Testis (tissue), 3 donors: ENCODE measurements around the gene STAC3. TPM values are rescaled to one million over a fixed set of nuclear protein-coding genes. Genes with fewer than 3 reads are reported as not detected.

ENCODE experiments used
- DNase-seq: peaks from one replicate; pipeline ENCODE4 v3.0.0-alpha.2; 2019
- H3K27ac ChIP-seq, 2 donors: fragments of 200-600 bp; sonication (generic); one replicate each; pipeline ENCODE4 v1.5.1; 2019
- H3K27me3 ChIP-seq: fragments of 200-600 bp; sonication (generic); one replicate; pipeline ENCODE4 v1.5.1; 2019
- H3K36me3 ChIP-seq: fragments of 200-600 bp; sonication (generic); one replicate; pipeline ENCODE4 v1.5.1; 2017; ENCODE audit warnings: low read depth; ENCODE audit errors: missing control alignments
- H3K4me1 ChIP-seq: fragments of 200-600 bp; sonication (generic); one replicate; pipeline ENCODE4 v1.5.1; 2019
- H3K4me3 ChIP-seq, 2 donors: fragments of 200-600 bp; sonication (generic); one replicate each; pipeline ENCODE4 v1.5.1; 2017 to 2019
- H3K9me3 ChIP-seq: fragments of 200-600 bp; sonication (generic); one replicate; pipeline ENCODE4 v1.5.1; 2017
- POLR2A ChIP-seq: fragments of 450-650 bp; IDR thresholded peaks from one replicate; pipeline ENCODE4 v1.6.1; 2017; ENCODE audit warnings: antibody characterized with exemption, mild to moderate bottlenecking, moderate library complexity
- WGBS, 2 donors: methylation state at CpG; one replicate each; pipeline ENCODE4 v1.1.5; 2018; 5-methylcytosine and 5-hydroxymethylcytosine counted together
- intact Hi-C: fragments of 100-400 bp; cut with DNase I; formaldehyde crosslinking; loops from one replicate; pipeline ENCODE4 v1.15.1; 2023; ENCODE audit warnings: low total_unique reads
- polyA plus RNA-seq: library from polyadenylated mRNA; stranded (reverse); fragments of 350-450 nt; fragmentation: Illumina TruSeq; extraction: RNeasy Lipid Tissue Mini Kit (QIAGEN cat#74804); gene quantifications from one replicate; pipeline ENCODE4 v1.2.3, GENCODE V29; 2014; ENCODE audit warnings: low read depth, low replicate concordance; ENCODE audit not compliant: insufficient read depth
- total RNA-seq, 2 donors: library from RNA; depleted of rRNA; stranded (reverse); fragments of >200 nt; gene quantifications; one replicate each; pipeline ENCODE4 v1.2.3, GENCODE V29; 2016
- TF ChIP-seq, protein P1 (sequence below), 3 experiments: fragments of 450-650 bp in 2 of 3; fragments of 200-600 bp in 1 of 3; sonication (generic) in 1 of 3; IDR thresholded peaks; one replicate each; pipeline ENCODE4 v1.5.1; 2016 to 2019; ENCODE audit warnings: antibody characterized with exemption in 3 of 3, mild to moderate bottlenecking in 2 of 3, moderate library complexity in 1 of 3

STAC3 gene
- total and polyA plus RNA-seq, 3 donors from 2014 or later, result 5.0 to 23.4 (median 12.0) TPM

DNA sequence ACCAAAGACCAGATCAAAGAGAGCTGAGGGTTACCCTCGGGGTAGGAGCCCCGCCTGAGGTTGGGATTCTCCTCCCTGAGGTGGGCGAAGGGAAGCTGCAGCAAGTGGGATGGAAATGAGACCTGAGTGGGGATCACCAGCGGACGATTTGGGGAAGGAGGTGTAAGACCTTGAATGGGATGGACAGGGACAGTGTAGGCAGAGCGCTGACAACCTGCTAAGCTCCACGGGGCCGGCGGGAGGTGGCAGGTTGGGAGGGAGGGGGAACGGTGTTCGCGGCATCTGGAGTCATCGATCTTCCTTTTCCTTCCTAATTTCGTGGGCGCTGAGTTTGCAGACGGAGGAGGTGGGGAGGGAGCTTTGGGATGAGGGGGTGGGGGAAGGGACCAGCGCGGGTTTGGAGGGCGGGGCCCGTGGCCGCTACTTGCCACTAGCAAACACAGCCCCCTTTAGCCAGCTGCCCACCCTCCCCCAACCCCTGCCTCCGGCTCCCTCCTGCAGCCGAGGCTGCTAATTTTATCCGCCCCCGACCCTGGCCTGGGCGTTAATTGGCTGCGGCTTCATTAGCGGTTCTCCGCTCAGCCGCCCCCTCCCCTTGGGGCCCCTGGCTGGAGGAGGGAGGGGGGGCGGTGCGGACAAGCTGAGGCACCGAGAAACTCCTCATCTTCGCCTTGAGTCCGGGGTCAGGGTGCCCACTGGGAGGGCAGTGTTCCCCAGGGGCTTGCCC is 24.2 kb downstream of the STAC3 start:
- no peak for TF ChIP-seq POLR2A
- TF ChIP-seq, protein P1, sequence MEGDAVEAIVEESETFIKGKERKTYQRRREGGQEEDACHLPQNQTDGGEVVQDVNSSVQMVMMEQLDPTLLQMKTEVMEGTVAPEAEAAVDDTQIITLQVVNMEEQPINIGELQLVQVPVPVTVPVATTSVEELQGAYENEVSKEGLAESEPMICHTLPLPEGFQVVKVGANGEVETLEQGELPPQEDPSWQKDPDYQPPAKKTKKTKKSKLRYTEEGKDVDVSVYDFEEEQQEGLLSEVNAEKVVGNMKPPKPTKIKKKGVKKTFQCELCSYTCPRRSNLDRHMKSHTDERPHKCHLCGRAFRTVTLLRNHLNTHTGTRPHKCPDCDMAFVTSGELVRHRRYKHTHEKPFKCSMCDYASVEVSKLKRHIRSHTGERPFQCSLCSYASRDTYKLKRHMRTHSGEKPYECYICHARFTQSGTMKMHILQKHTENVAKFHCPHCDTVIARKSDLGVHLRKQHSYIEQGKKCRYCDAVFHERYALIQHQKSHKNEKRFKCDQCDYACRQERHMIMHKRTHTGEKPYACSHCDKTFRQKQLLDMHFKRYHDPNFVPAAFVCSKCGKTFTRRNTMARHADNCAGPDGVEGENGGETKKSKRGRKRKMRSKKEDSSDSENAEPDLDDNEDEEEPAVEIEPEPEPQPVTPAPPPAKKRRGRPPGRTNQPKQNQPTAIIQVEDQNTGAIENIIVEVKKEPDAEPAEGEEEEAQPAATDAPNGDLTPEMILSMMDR (IDR thresholded peaks at IDR 0.05), result no peak
- Histone ChIP-seq H3K27ac (no peak overlapping the region), H3K4me3 (peak overlapping the region in 1 of 2 donors; percentile 12), H3K36me3 (no peaks in the 10 kb centered on the region), H3K9me3 (no peaks in the 10 kb centered on the region), H3K27me3 (no peaks in the 10 kb centered on the region), H3K4me1 (peaks cover 26% of the 10 kb centered on the region)
- intact Hi-C loops, result no loop called here
- no peak for DNase-seq
- WGBS, 2 donors, result 17 to 19% methylated on average over 29 to 31 of the region's 35 CpGs

DNA sequence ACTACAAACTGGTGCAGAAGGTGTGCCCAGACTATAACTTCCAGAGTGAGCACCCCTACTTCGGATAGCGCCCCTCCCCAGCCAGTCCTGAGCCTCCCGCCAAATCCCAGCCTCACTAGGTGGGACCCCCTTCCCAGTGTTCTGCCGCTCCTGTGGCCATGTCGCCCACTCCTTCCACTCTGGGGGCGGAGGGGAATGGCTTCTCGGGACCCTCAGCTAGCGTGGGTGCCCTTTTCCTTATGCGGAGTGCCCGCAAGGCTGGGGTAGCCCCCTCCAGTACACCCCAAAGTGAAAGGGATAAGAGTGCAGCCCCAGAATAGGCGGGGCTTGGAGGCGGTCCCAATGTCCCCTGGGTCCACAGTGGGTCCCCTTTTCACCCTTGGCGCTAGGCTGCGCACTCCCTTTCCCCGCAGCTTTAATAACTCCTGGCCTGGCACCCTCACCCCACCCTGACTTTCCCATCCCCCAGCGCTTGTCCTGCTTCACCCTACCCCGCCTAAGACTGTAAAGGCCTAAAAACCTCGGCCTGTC is 25.2 kb downstream of the STAC3 start:
- H3K4me1 ChIP-seq, result peaks cover 22% of the 10 kb centered on the region
- no peaks in the 10 kb centered on the region for H3K27me3 ChIP-seq
- no peaks in the 10 kb centered on the region for H3K9me3 ChIP-seq
- TF ChIP-seq POLR2A, result no peak
- TF ChIP-seq, protein P1 (IDR thresholded peaks at IDR 0.05), result no peak
- intact Hi-C loops, result no loop called here
- no peaks in the 10 kb centered on the region for H3K36me3 ChIP-seq
- H3K4me3 ChIP-seq, result no peak overlapping the region
- no peak for DNase-seq
- no peak overlapping the region for H3K27ac ChIP-seq
- 50 to 60% methylated on average over 14 to 18 of the region's 18 CpGs for WGBS, 2 donors

DNA sequence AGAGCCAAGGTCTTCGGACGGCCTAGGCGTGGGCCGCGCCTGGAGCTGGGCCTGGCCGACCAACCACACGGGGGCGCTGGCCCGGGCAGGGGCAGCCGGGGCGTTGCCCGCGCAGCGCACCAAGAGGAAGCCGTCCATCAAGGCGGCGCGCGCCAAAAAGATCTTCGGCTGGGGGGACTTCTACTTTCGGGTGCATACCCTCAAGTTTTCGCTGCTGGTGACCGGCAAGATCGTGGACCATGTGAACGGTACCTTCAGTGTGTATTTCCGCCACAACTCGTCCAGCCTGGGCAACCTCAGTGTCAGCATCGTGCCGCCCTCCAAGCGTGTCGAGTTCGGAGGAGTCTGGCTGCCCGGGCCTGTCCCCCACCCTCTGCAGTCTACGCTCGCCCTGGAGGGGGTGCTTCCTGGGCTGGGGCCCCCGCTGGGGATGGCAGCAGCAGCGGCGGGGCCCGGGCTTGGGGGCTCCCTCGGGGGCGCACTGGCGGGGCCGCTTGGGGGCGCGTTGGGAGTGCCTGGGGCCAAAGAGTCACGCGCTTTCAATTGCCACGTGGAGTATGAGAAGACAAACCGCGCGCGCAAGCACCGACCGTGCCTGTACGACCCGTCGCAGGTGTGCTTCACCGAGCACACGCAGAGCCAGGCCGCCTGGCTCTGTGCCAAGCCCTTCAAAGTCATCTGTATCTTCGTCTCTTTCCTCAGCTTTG is 25.9 kb downstream of the STAC3 start:
- TF ChIP-seq, protein P1 (IDR thresholded peaks at IDR 0.05), result peak; percentile 30 to 41 (median 31)
- no peak for TF ChIP-seq POLR2A
- Histone ChIP-seq H3K27me3 (no peaks in the 10 kb centered on the region), H3K4me1 (peaks cover 16% of the 10 kb centered on the region), H3K36me3 (no peaks in the 10 kb centered on the region), H3K4me3 (peak overlapping the region; percentile 26 to 43), H3K27ac (no peak overlapping the region), H3K9me3 (no peaks in the 10 kb centered on the region)
- no peak for DNase-seq
- intact Hi-C loops, result no loop called here
- 24 to 42% methylated on average over 16 to 52 of the region's 61 CpGs for WGBS, 2 donors

DNA sequence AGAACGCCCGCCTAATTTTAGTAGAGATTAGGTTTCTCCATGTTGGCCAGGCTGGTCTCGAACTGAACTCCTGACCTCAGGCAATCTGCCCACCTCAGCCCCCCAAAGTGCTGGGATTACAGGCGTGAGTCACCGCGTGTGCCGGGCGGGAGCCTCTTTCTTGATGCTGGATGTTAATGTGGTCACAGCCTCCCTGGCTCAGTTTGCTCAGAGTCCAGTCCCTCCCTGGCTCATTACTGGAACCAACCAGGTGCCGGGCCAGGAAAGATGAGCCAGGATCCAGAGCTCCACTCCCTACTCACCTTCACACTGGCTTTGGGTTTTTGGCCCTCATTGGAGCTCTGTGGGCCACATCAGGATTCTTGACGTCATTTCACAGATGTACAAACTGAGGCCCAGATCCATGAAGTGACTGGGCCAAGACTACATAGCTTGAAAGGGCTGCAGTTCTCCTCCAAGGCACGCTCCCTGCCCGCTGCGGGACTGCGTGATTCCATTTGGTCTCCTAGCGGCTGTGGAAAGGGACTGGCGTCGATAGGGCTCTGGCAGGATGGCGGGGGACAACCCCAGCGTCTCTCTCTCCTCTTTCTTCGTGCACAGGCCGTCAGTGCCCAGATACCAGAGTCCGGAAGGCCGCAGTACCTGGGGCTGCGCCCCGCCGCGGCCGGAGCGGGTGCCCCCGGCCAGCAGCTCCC is 26.6 kb downstream of the STAC3 start:
- no peak for DNase-seq
- Histone ChIP-seq H3K9me3 (no peaks in the 10 kb centered on the region), H3K27ac (no peak overlapping the region), H3K4me1 (peaks cover 15% of the 10 kb centered on the region), H3K36me3 (no peaks in the 10 kb centered on the region), H3K4me3 (peak overlapping the region; percentile 26 to 43), H3K27me3 (no peaks in the 10 kb centered on the region)
- intact Hi-C loops, result no loop called here
- 60% methylated on average over 5 to 30 of the region's 30 CpGs for WGBS, 2 donors
- TF ChIP-seq, protein P1 (IDR thresholded peaks at IDR 0.05), result no peak
- no peak for TF ChIP-seq POLR2A
